H1 (cell line): ENCODE measurements around the gene GIMAP5.

Experiments used
- SIN3A ChIP-seq, 2 experiments: IDR thresholded peaks in 1 of 2; conservative IDR thresholded peaks in 1 of 2; 2 replicates each; pipeline ENCODE4 v1.6.1; 2011 to 2012; ENCODE audit warnings: low read length in 2 of 2, improper control_type of control experiment in 1 of 2, low read depth in 1 of 2, mild to moderate bottlenecking in 1 of 2
- SUZ12 ChIP-seq: fragments of 200-600 bp; sonication (generic); IDR thresholded peaks from 2 replicates; pipeline ENCODE4 v1.6.1; 2012; ENCODE audit warnings: mild to moderate bottlenecking, inconsistent platforms, low read length, moderate library complexity, mixed read lengths
- TF ChIP-seq, protein P1 (sequence below), 3 experiments: IDR thresholded peaks; 1 replicate in 2 of 3; 2 replicates in 1 of 3; pipeline versions ENCODE4 v1.5.1 to v1.6.1; 2011; ENCODE audit warnings: low read length in 3 of 3, mild to moderate bottlenecking in 3 of 3, inconsistent platforms in 2 of 3, low read depth in 1 of 3, moderate library complexity in 1 of 3; ENCODE audit not compliant: insufficient read depth in 1 of 3; ENCODE audit errors: control extremely low read depth in 1 of 3

GRCh38 chr7:150788474-150789269 lies 51.5 kb downstream of the GIMAP5 start:
- TF ChIP-seq SUZ12, result no peak
- TF ChIP-seq, protein P1, sequence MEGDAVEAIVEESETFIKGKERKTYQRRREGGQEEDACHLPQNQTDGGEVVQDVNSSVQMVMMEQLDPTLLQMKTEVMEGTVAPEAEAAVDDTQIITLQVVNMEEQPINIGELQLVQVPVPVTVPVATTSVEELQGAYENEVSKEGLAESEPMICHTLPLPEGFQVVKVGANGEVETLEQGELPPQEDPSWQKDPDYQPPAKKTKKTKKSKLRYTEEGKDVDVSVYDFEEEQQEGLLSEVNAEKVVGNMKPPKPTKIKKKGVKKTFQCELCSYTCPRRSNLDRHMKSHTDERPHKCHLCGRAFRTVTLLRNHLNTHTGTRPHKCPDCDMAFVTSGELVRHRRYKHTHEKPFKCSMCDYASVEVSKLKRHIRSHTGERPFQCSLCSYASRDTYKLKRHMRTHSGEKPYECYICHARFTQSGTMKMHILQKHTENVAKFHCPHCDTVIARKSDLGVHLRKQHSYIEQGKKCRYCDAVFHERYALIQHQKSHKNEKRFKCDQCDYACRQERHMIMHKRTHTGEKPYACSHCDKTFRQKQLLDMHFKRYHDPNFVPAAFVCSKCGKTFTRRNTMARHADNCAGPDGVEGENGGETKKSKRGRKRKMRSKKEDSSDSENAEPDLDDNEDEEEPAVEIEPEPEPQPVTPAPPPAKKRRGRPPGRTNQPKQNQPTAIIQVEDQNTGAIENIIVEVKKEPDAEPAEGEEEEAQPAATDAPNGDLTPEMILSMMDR (IDR thresholded peaks at IDR 0.05; ENCODE audit: control extremely low read depth in 1 of 3, insufficient read depth in 1 of 3, low read depth in 1 of 3, low read length in 3 of 3), result no peak
- no peak for TF ChIP-seq SIN3A (conservative IDR thresholded peaks at IDR 0.05 in 1 of 2, IDR thresholded peaks at IDR 0.05 in 1 of 2; ENCODE audit: low read depth in 1 of 2, low read length in 2 of 2)
